Effector CD4-positive, alpha-beta T cell (primary cell): ENCODE results near the gene BACH2.
"Not testable (repeated sequence)": the region's sequence is repeated elsewhere in the genome, so short reads cannot be mapped to it uniquely, and the experiment has no call there.

ENCODE experiments used
- DNase-seq: peaks from one replicate; pipeline ENCODE4 v3.0.0-alpha.2; 2020

The BACH2 gene

DNA sequence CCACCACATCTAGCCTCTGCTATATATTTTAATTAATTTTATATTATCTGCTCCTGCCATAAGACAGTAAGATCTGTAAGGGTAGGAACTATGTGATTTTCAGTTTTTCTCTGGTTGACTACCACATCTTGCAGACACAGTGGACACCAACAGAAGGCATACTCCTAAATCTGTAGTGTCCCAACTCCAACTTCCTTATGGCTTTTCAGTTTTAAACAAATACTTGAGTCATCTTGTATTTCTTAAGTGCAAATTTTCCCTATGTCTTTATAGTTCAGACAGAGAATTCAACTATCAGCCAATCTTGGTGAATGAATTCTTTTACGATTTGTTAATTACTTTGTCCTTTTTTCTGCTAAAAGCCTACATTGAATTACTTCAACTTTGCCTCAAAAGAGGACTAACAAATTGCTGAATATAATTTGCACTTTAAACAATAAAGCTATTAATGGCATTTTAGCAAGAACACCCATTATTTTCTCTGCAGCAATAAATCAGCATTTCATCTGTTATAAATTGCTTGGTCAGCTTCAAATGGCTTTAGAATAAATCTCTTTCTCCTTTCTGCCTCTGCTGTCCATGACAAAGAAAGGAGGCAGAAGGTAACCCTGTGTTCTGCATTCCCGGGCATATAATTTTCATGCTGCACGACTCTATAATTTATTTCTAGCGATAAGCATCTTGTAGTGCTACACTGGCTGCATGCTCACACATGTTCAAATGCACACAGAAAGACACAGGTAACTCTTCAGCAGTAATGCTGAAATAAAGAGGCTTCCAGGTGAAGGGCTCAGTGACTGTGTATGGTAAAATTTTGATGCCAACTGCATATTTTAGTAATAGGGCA is 144.8 kb downstream of the BACH2 start:
- no peak for DNase-seq

DNA sequence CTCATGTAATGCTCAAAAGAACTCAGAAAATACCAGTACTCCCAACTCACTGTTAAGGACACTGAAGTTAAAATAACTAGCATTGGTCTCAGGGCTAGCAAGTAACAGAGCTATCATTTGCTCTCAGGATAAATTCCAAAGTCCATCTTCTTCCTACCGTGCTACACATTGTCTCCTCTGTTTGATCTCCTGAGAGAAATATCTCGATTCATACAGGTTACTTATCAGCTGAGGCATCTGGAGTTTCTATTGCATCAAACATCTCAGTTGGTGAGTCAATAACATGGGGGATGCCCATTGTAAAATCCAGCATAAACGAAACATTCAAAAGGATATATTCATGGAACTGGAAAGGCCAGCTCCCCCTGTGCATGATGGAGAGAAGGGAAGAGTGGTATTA is 147.4 kb downstream of the BACH2 start:
- DNase-seq = no peak

DNA sequence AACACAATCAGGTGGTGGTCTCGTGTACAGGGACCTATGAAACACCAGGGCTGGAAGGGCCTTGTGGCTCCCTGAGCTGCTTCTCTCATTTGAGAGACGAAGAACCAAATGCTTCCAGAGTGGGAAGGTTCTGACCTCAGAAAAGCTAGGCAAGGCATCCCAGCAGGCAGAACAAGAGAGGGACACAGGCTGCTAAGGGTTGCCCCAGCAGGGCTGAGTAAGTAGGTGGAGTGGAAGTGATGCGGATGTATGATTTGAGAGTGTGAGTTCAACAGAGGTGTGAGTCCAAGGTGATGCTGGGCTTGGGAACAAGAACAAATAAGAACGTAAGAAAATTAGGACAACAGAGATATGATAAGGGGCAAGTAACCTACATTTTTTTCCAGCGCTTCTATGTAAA is 147.8 kb downstream of the BACH2 start:
- DNase-seq = no peak

DNA sequence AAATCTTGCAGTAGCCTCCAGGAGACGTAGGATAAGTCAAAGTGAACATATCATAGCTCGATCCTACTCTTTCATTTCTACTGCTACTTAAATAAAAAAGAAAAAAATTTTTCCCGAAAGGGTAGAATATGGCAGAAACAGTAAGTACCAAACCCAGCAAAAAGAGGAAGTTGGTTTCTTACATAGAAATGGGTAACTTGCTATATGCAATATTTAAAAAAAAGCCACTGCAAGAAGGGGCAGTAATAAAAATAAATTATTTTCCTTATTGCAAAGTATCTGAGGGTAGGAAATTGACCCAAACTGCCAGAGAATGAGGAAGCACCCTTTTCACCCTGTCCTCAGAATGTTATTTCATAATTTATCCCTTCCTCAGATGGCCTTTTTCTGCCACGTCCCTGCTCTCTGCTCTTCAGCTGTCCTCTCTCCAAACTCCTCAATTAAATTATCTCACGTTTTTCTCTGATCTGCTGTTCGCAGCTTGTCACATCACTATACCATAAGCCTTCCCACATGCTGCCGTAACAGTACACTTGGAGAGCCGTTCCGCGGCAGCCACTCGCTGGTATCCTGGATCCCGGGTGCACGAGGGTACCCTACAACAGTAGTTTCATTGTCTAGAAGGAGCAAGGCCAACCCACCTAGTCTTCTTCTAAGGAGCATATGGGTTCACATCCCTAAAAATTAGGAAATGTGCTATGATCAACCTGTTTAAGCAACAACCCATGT is 149.6 kb downstream of the BACH2 start:
- no peak for DNase-seq

DNA sequence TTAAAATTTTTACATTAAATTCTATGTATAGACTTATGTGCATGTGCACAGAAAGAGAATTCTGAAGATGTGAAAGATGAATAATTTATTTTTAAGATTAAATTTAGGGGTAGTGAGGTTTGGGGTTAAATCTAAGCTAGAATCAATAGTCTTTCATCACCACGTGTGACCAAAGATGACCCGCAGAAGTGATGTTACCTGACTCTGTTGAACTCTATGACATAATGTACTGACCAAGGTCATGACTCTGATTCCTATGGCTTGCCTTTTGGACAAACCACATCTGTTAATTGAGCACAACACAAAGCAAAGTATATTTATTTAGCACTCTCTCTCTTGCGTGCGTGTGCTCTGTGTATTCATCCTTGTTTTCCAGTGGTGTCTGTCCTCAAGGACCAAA is 150.6 kb downstream of the BACH2 start:
- DNase-seq = no peak

DNA sequence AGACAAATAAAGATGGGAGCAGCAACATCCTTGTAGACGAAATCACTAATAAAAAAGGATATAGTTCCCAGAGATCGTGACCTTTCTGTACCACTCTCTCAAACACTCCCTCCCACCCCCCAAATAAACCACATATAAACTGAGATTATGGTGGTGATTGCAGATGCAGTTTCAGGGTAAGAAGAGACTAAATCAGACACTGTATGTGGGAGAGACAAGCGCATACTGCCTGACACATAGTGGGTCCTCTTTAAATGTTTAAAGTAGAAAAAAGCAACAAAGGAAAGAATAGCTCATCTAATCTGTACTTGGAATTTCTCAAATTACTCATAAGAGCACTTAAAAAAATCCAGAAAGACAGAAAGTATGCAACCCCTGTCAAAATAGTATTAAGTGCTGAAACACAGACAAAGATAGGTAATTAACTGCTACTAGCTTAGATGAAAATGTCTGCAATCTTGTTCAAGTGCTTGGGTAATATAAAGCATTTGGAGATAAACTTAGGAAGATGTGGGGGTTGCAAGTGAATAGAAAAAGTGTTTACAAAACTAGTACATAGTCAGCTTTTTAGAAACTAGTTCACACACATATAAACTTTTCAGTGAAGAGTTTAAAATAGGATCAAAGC is 151.6 kb downstream of the BACH2 start:
- no peak for DNase-seq

DNA sequence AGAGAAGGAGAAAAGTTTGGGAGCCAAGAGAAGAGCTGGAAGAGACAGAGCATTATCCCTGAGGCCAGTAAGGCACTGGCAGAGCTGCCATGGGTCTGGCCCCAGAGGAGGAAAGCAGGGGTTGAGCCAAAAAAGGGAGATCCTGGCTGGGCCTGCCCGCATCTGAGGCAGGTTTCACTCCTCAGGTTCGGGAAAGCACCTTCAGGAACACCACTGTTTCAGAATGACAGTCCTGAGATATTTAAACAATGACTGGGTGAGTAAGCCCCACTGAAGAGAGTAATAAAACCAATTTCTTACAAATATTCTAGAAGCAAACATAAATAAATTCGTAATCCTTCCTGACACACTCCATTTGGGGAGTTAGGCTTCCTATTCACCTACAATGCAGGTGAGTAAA is 152.2 kb downstream of the BACH2 start:
- DNase-seq = no peak

DNA sequence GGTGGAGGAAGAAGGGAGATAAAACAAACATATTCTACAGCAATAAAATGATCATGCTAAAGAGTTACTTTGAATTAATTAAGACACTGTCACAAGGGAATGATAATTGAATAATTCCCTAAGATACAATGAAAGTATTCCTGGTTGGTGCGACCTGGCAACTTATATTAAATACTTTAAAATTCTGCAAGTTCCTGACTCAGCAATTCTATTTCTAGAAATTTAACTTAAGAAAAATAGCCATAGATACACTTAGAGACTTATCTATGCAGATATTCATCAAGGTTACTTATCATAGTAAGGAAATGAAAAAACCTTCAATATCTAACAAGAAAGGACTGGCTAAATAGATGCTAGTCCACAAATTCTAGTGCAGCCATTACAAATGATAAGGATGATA is 156.0 kb downstream of the BACH2 start:
- DNase-seq = no peak

DNA sequence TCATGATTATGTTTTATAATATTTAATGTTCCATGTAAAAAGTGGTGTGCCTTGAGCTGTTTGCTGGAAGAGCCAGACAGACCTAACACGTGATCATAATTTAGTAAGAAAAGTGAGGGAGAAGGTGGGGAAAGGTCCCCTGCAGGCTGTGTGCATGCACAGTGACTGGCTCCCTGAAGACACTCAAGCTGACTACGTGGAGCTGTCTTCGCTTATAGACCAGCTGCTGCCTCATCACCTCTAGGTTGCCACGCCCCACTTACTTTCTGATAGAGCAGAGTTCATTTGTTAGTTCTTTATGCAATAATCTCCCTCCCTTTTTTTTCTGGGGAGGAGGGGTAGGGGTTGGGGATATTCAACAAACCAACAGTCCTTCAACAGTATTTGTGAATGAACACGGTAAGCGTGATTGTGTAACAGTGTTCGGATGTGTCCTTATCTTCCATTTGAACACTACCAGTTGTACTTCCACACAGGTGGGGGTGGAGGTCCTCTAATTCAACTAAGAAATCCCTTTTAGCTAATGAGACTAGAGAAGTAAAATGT is 157.3 kb downstream of the BACH2 start:
- no peak for DNase-seq

DNA sequence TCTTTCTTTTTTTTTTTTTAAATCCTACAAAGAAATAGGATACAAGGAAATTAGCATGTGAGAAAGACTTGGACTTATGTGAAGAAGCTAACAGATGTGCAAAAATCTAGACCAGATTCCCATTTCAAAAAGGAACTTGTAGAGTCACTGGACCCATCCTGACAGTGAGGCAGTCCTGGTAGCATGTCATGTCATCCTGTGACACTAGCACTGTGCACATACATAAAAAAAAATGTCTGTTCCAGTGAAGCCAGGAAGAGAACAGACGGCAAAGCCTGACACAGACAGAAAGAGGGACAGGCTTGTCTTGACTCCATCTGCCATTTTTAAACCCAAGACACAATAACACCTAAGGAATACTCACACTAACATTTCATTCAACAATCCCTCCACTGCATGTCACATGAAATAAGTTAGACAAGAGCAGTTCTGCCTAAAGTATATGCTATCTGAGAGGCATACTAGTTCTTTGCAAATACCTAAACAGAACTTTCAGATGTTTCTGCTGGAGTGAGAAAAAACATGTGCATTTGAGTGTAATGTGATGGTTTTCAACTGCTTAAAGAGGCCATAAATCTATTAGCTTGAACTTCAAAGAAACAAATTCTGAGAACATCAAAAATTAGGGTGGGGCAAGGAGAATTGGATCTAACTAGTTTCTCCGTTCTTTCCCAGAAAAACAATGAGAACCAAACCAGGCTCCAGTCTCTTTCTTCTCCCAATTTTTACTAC is 159.6 kb downstream of the BACH2 start:
- no peak for DNase-seq

DNA sequence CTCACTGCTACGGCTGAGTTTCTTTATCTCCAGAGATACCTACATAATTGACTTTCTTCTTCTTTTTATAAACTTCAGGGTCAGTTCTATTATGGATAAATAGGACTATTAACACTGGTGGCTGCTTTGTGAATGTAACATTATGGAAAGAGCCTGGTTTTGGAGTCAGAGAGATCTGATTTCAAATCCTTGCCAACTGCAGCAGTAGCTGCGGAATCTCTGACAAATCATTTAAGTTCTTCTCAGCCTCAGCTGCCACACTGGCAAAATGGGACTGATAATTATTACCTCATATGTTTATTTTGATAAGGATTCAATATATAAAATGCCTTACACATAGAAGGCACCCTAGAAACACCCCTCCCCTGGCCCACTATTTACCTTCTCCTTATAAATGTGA is 160.5 kb downstream of the BACH2 start:
- no peak for DNase-seq

DNA sequence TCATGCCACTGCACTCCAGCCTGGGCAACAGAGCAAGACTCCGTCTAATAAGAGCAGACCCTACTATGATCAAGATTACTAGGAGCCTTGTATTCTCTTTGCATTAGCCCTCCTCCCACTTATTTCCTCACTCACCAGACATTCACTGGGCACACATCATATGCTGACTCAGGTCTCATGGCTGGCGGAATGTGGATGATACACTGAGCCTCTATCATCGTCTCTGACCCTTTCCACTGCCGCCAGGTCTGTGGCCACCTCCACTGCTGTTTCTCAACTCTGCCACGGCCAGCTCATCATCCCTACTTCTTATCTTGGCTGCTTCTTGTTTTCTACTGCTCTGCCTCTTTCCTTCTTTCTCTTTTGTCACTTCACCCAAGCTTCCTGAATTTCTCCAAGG is 161.0 kb downstream of the BACH2 start:
- DNase-seq = no peak

DNA sequence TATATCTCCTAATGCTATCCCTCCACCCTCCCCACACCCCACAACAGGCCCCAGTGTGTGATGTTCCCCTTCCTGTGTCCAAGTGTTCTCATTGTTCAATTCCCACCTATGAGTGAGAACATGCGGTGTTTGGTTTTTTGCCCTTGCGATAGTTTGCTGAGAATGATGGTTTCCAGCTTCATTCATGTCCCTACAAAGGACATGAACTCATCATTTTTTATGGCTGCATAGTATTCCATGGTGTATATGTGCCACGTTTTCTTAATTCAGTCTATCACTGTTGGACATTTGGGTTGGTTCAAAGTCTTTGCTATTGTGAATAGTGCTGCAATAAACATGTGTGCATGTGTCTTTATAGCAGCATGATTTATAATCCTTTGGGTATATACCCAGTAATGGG is 163.0 kb downstream of the BACH2 start:
- DNase-seq = not testable (repeated sequence)

DNA sequence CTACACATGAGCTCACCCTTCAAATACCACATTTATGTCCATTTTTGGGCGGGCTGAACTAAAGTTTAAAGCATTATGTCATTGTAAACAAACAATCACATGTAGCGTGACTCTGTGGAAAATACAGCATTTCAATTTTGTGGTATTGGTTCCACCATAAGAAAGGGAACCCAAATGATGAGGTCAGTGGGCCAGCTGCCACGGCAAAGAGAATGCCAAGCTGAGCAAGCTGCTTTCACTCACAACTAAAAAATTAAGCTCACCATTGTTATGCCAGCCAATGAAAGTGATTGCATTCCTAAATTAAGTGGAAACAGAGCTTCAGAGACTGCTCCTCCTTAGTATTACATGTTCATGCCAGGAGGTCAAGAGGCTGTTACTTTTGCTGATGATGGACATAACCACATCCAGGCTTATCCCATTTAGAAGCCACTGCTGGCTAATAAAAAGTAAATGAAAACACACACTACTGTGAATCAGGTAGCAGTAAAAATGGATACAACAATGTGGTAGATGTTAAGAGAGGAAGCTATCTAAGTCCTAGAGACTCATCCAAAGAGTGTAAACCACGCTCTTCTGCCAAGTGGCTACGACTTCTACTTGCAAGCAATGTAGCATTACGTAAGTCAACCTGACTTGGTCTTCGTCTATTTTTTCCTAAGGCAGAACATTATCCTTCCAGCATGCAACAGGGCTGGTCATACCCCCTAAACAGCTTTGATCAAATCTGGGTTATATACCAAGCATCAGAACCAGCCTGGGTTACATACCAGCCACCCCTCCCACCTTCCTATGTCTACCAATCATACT is 164.8 kb downstream of the BACH2 start:
- no peak for DNase-seq

DNA sequence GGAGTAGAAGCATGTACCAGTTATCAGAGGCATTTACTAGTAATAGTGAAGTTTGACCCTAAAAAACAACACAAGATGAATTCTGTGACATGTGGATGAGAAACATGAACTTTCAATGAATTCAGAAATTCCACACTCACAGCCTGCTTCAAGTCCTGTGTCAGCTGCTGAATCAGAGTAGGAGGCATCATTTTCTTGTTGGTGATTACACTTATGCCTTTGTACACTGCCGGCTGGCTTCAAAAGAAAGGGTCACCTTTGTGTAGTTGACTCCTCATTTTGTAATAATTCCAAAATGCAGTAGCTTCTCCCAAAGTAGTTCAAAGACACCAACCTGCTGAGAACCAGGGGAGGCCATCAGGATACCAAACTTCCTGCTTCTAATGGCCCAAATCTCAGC is 165.5 kb downstream of the BACH2 start:
- DNase-seq = no peak

DNA sequence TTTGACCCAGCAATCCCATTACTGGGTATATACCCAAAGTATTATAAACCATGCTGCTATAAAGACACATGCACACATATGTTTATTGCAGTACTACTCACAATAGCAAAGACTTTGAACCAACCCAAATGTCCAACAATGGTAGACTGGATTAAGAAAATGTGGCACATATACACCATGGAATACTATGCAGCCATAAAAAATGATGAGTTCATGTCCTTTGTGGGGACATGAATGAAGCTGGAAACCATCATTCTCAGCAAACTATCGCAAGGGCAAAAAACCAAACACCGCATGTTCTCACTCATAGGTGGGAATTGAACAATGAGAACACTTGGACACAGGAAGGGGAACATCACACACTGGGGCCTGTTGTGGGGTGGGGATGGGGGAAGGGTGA is 168.0 kb downstream of the BACH2 start:
- not testable (repeated sequence) for DNase-seq

DNA sequence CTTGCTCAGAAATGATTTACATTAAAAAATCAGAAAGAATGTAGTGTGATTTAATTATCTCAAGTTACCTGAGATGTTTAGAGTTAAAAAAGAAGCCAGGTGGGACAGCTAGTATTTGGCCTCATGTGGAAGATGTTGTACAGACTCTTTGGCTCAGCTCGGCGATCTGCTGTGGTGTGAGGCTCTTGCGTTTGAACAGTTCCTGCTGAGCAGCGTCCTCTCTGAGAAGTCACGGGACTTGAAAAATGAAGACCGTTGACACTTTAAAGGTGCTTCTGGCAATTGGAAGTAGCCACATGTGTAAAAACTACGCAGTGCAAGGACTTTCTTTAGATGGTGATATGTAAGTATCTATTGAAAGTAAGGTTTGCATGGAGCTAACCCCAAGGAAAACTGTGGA is 169.0 kb downstream of the BACH2 start:
- DNase-seq = no peak

DNA sequence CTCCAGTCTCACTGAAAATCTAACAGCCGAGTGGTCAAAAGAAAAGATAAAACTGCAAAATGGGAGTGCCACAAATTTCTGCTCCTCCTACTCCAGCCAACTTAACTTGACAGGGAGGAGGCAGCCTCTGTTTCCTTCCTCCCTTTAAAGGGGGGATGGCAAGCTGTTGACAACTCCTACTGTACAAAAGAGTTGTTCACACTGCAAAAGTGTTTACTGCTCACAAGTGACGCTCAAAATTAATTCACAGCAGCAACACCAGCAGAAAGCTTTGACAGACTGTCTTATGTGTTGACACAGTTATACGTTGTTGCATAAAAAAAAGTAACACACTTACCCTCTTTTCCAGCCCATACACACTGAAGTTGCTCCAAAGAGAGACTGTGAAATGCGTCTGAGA is 169.8 kb downstream of the BACH2 start:
- DNase-seq = no peak

DNA sequence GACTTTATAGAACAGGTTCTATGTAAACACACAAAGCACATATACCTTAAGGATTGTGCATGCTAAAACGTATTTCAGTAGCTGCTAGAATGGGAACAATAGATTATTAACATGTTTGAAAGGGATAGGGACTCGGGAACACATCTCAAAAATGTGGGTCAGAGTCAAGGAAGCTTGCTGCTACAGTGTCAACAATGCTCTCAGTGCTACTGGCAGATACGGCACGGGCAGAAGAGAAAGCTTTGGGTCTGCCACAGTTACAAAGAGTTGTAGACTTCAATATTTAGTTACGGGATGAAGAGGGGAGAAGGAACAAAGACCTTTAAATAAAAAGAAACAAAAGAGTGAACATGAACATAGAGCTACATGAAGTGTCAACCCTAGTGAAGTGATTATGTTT is 170.5 kb downstream of the BACH2 start:
- no peak for DNase-seq

DNA sequence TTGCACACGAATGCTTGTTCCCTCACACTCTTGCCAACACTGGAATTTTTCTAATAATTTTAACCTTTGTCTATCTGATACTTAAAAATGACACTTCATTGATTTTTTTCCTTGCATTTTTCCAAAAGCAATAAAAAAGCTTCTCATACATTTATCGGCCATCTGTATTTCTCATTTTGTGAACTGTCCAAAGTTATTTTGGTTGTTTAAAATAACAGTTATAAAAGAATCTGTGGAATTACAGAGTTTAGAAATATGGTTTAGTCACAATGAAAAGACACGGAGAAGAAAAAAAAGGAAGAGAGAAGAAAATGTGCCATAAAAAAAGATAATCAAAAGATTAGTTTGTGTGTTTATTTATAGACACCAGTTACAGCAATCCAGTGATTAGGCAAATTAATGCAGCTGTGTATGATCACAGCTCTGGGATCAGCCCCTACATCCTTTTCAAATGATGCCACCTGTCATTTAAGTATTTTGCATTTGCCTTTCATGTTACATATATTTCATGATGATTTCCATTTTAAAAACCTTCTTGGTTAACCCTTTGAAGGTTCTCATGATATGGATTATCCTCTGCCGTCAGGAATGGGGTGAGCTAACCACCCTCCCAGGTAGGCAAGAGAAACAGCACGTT is 171.7 kb downstream of the BACH2 start:
- DNase-seq = no peak

DNA sequence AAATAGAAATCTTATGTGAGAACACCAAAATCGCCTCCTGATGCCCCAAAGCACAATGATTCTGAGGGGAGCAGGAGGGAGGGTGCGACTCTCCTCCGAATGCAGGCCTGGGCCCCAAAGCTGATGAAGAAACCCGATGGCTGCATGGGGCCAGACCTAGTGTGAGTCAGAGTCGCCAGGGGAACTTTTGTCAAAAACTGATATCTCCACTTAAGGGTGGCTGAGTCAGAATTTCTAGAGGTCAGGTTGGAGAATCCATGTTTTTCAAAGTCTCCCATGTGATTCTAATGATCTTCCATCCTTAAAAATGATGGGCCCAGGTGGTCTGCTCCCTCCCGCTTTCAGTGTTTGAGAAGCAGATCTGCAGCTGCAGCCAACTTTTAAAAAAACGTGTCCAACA is 172.8 kb downstream of the BACH2 start:
- DNase-seq = no peak

DNA sequence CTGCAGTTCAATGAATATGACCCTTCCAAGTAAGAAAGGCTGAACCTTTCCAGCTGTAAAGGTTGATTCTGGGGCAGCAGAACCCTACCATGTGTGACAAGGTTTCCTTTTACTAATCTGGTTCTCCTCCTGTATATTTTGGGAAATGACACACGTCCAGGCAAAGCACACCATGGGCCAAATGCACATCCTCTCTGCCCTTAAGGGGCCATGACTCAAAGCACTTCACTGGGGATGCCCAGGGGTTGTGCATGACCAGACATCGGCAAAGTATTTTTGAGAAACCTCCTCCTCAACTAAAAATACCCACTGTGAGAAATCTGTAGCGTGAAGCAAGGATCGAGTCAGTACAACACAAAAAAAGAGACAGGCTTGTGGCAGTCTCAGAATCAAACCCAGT is 174.7 kb downstream of the BACH2 start:
- no peak for DNase-seq
